ENCODE results near the gene WDR37.

DNA sequence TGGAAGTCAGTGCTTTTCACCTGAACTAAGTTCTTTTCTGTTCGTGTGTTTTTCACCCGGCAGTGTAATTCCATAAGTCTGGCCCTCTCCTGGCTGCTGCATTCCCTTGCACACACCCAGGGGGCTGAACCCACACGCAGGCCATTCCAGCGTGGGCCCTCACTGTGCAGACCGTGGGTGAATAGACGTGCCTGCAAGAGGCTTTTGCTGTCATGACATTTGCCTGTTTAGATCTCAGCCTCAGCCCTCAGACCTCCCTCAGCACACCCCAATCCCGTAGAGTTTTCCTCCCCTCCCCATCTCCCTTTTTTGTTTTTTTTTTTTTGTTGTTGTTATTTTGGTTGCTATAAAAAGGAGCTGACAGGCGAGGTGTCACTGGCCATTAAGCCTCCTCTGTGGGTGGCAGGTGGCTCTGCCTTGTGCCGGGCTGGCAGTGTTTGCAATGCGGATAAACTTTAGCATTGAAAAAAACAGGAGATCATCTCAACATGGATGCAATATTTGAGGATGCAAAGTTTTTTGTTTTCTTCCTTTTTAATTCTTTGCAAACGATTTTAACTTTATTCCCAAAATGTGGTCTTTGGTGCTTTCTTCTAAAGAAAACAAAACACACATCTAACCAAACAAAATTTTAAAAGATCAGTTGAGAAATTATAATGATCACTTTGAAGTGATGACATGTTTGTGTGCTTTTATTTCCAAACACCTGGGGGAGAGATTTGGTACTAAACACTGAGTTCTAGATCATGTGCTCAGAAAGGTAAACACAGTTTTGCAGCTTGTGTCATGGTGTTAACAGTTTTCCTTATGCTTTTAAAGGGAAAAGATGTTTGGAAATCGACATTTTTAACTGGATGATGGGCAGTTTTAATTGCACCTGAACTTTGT lies 58.8 kb downstream of the WDR37 start:
- TF ChIP-seq ZNF512 (tag; IDR thresholded peaks at IDR 0.05) (no peak), MAZ (CRISPR knock-in tag; conservative IDR thresholded peaks at IDR 0.05 in 1 of 2, IDR thresholded peaks at IDR 0.05 in 1 of 2) (no peak)
- TF ChIP-seq, protein P1, sequence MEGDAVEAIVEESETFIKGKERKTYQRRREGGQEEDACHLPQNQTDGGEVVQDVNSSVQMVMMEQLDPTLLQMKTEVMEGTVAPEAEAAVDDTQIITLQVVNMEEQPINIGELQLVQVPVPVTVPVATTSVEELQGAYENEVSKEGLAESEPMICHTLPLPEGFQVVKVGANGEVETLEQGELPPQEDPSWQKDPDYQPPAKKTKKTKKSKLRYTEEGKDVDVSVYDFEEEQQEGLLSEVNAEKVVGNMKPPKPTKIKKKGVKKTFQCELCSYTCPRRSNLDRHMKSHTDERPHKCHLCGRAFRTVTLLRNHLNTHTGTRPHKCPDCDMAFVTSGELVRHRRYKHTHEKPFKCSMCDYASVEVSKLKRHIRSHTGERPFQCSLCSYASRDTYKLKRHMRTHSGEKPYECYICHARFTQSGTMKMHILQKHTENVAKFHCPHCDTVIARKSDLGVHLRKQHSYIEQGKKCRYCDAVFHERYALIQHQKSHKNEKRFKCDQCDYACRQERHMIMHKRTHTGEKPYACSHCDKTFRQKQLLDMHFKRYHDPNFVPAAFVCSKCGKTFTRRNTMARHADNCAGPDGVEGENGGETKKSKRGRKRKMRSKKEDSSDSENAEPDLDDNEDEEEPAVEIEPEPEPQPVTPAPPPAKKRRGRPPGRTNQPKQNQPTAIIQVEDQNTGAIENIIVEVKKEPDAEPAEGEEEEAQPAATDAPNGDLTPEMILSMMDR (IDR thresholded peaks at IDR 0.05 in 2 of 3, conservative IDR thresholded peaks at IDR 0.05 in 1 of 3; ENCODE audit: insufficient read depth in 2 of 3, low read depth in 1 of 3, low read length in 3 of 3), result no peak

Data from K562 (cell line).